Fibroblast of pulmonary artery (primary cell): ENCODE results near the gene SYK.

Experiments used
- DNase-seq: peaks from one replicate; pipeline ENCODE4 v3.0.0-alpha.2; 2010; ENCODE audit warnings: low read depth
- H3K4me3 ChIP-seq: replicated peaks from 2 replicates; pipeline ENCODE4 v1.5.1; 2011; ENCODE audit warnings: low read depth, mild to moderate bottlenecking, control low read depth, low read length, moderate library complexity
- CTCF ChIP-seq: IDR thresholded peaks from 2 replicates; pipeline ENCODE4 v1.5.1; 2011; ENCODE audit warnings: mild to moderate bottlenecking, control low read depth, low read length, inconsistent platforms; ENCODE audit errors: missing control alignments

SYK gene

GRCh38 chr9:90847971-90848370 is 46.4 kb downstream of the SYK start:
- no peak for TF ChIP-seq CTCF
- no peak overlapping the region for H3K4me3 ChIP-seq
- DNase-seq, result no peak

GRCh38 chr9:90848866-90849265 is 47.2 kb downstream of the SYK start:
- no peak for TF ChIP-seq CTCF
- no peak for DNase-seq
- H3K4me3 ChIP-seq, result no peak overlapping the region

GRCh38 chr9:90851444-90851843 is 49.8 kb downstream of the SYK start:
- TF ChIP-seq CTCF, result no peak
- no peak overlapping the region for H3K4me3 ChIP-seq
- DNase-seq, result no peak

GRCh38 chr9:90853945-90854344 is 52.3 kb downstream of the SYK start:
- no peak overlapping the region for H3K4me3 ChIP-seq
- no peak for DNase-seq
- TF ChIP-seq CTCF, result no peak

- no peak overlapping the region for H3K4me3 ChIP-seq
- no peak for TF ChIP-seq CTCF
- no peak for DNase-seq
Measured at GRCh38 chr9:90854637-90855175, 53.1 kb downstream of the SYK start.

GRCh38 chr9:90855208-90855902 is 53.7 kb downstream of the SYK start:
- no peak for TF ChIP-seq CTCF
- DNase-seq, result no peak
- no peak overlapping the region for H3K4me3 ChIP-seq

GRCh38 chr9:90857091-90857490 is 55.5 kb downstream of the SYK start:
- H3K4me3 ChIP-seq, result no peak overlapping the region
- no peak for DNase-seq
- TF ChIP-seq CTCF, result no peak
